Ishikawa (cell line): ENCODE measurements around the gene JADE1.

Source experiments
- CEBPB ChIP-seq: IDR thresholded peaks from 2 replicates; pipeline ENCODE4 v1.6.1; 2012
- CREB1 ChIP-seq: IDR thresholded peaks from 2 replicates; pipeline ENCODE4 v1.6.1; 2012; ENCODE audit warnings: low read depth
- EGR1 ChIP-seq: IDR thresholded peaks from 2 replicates; pipeline ENCODE4 v1.6.1; 2012
- EP300 ChIP-seq: IDR thresholded peaks from 2 replicates; pipeline ENCODE4 v1.6.1; 2012; ENCODE audit warnings: borderline replicate concordance
- FOXM1 ChIP-seq: IDR thresholded peaks from 2 replicates; pipeline ENCODE4 v1.6.1; 2012; ENCODE audit warnings: low read depth, borderline replicate concordance
- MAX ChIP-seq: IDR thresholded peaks from 2 replicates; pipeline ENCODE4 v1.6.1; 2012
- NFIC ChIP-seq: IDR thresholded peaks from 2 replicates; pipeline ENCODE4 v1.6.1; 2012
- RAD21 ChIP-seq: IDR thresholded peaks from 2 replicates; pipeline ENCODE4 v1.6.1; 2012; ENCODE audit warnings: low read depth
- REST ChIP-seq: IDR thresholded peaks from 2 replicates; pipeline ENCODE4 v1.6.1; 2012; ENCODE audit warnings: low read depth, mild to moderate bottlenecking
- TAF1 ChIP-seq: IDR thresholded peaks from 2 replicates; pipeline ENCODE4 v1.6.1; 2012; ENCODE audit warnings: low read depth, mild to moderate bottlenecking
- TCF12 ChIP-seq: IDR thresholded peaks from 2 replicates; pipeline ENCODE4 v1.6.1; 2012; ENCODE audit warnings: low read depth
- TEAD4 ChIP-seq: IDR thresholded peaks from 2 replicates; pipeline ENCODE4 v1.6.1; 2012
- USF1 ChIP-seq: IDR thresholded peaks from 2 replicates; pipeline ENCODE4 v1.6.1; 2012
- YY1 ChIP-seq: IDR thresholded peaks from 2 replicates; pipeline ENCODE4 v1.6.1; 2012; ENCODE audit warnings: low read depth
- ZBTB7A ChIP-seq: IDR thresholded peaks from 2 replicates; pipeline ENCODE4 v1.6.1; 2012; ENCODE audit warnings: low read depth

Gene JADE1

DNA sequence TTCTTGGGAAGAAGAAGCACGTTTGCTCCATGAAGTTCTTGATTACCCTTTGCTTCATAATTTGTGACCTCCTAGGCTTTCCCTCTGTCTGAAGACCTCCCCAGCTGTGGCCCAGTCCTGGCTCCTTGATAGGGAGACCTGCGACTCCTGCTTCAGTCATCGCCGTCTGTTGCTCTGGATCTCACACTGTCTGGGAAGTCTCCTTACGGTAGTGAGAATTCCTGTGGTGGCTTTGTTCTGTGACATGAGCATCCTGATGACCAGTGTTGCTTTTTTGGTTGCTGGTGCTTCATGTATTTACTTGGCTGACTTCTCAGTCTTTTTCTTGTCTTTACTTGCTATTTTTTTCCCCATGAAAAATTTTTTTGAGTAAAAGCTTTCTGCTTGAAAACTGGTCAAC is 44.2 kb downstream of the JADE1 start:
- no peak for TF ChIP-seq EP300
- TF ChIP-seq MAX, result no peak
- TF ChIP-seq ZBTB7A, result no peak
- TF ChIP-seq TCF12, result no peak
- TF ChIP-seq USF1, result no peak
- TF ChIP-seq RAD21, result no peak
- TF ChIP-seq EGR1, result no peak
- TF ChIP-seq CREB1, result no peak
- TF ChIP-seq TEAD4, result no peak
- no peak for TF ChIP-seq NFIC

GRCh38 chr4:128854433-128854832 is 44.9 kb downstream of the JADE1 start:
- no peak for TF ChIP-seq TCF12
- TF ChIP-seq TEAD4, result no peak
- no peak for TF ChIP-seq CREB1
- TF ChIP-seq YY1, result no peak
- no peak for TF ChIP-seq TAF1
- TF ChIP-seq REST, result no peak
- no peak for TF ChIP-seq NFIC
- TF ChIP-seq RAD21, result no peak
- no peak for TF ChIP-seq ZBTB7A
- no peak for TF ChIP-seq CEBPB
- no peak for TF ChIP-seq FOXM1
- no peak for TF ChIP-seq MAX
- no peak for TF ChIP-seq EGR1

GRCh38 chr4:128855621-128856020 is 46.1 kb downstream of the JADE1 start:
- TF ChIP-seq USF1, result no peak
- TF ChIP-seq NFIC, result no peak
- TF ChIP-seq EGR1, result no peak
- TF ChIP-seq TCF12, result no peak
- TF ChIP-seq REST, result no peak
- no peak for TF ChIP-seq EP300
- no peak for TF ChIP-seq MAX
- no peak for TF ChIP-seq FOXM1
- TF ChIP-seq CREB1, result no peak

GRCh38 chr4:128856246-128856645 is 46.7 kb downstream of the JADE1 start:
- no peak for TF ChIP-seq YY1
- TF ChIP-seq FOXM1, result no peak
- TF ChIP-seq REST, result no peak
- no peak for TF ChIP-seq NFIC
- TF ChIP-seq CEBPB, result no peak
- TF ChIP-seq USF1, result no peak
- TF ChIP-seq EGR1, result no peak
- no peak for TF ChIP-seq TCF12
- no peak for TF ChIP-seq EP300
- no peak for TF ChIP-seq ZBTB7A
